ENCODE results near the gene GSAP. TPM values are rescaled to one million over a fixed set of nuclear protein-coding genes. Genes with fewer than 3 reads are reported as not detected.
A peak's percentile ranks its signal among the peaks of the same experiment; 100 is the strongest.

GSAP gene
- total and polyA plus RNA-seq, 3 experiments from 2014 or later = 2.0 to 11.9 (median 2.9) TPM

GRCh38 chr7:77393261-77393660 is 22.9 kb downstream of the GSAP start:
- H3K27ac ChIP-seq (ENCODE audit: low read depth, low read length) = no peak overlapping the region
- no peaks in the 10 kb centered on the region for H3K27me3 ChIP-seq (ENCODE audit: insufficient read depth, low read length, poor library complexity, severe bottlenecking)
- no peak for DNase-seq
- peaks cover 16 to 20% (median 20%) of the 10 kb centered on the region in 3 donors for H3K4me1 Mint-ChIP-seq
- H3K4me3 ChIP-seq (ENCODE audit: low read length) = no peak overlapping the region
- no peak overlapping the region for H3K4me3 Mint-ChIP-seq
- peak overlapping the region in 3 of 8 donors; percentile 1 to 13 (median 4) for H3K27ac Mint-ChIP-seq
- ChIA-PET POLR2A (interaction anchor here (0.6 kb wide), 1 partner anchor 49 kb away, joined by 6 read pairs; no protein-coding TSS in a partner anchor), CTCF (no interaction called here)
- peaks cover 31 to 56% (median 40%) of the 10 kb centered on the region in 3 donors for H3K36me3 Mint-ChIP-seq
- no peaks in the 10 kb centered on the region for H3K27me3 Mint-ChIP-seq
- no peaks in the 10 kb centered on the region for H3K9me3 ChIP-seq (ENCODE audit: low read length)
- H3K9me3 Mint-ChIP-seq = no peaks in the 10 kb centered on the region
- no peaks in the 10 kb centered on the region for H3K4me1 ChIP-seq (ENCODE audit: insufficient read depth, low read length)
- no peaks in the 10 kb centered on the region for H3K36me3 ChIP-seq (ENCODE audit: insufficient read depth, low read length)

DNA sequence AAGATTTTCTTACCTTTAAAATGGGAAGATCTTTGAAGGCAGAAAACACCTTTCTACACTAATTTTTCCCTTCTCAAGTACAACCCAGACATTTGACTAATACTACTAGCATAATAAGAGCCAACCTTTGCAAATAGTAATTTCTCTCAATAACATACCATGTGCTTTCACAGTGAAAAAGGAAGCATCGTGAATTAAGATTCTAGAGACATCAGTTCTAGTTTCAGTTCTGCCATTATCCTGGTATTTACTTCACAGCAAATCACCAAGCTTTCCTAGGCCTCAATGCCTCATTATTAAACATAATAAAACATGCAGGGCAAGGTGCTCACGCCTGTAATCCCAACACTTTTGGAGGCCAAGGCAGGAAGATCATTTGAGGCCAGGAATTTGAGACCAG is 24.9 kb downstream of the GSAP start:
- Mint-ChIP-seq H3K36me3 (peaks cover 25 to 61% (median 37%) of the 10 kb centered on the region in 3 donors), H3K27ac (no peak overlapping the region), H3K4me1 (peaks cover 16 to 25% (median 23%) of the 10 kb centered on the region in 3 donors), H3K9me3 (no peaks in the 10 kb centered on the region), H3K27me3 (no peaks in the 10 kb centered on the region), H3K4me3 (no peak overlapping the region)
- no peaks in the 10 kb centered on the region for H3K9me3 ChIP-seq (ENCODE audit: low read length)
- POLR2A ChIA-PET = no interaction called here
- no peak overlapping the region for H3K4me3 ChIP-seq (ENCODE audit: low read length)
- DNase-seq = no peak
- no peaks in the 10 kb centered on the region for H3K36me3 ChIP-seq (ENCODE audit: insufficient read depth, low read length)
- CTCF ChIA-PET = no interaction called here
- H3K27me3 ChIP-seq (ENCODE audit: insufficient read depth, low read length, poor library complexity, severe bottlenecking) = no peaks in the 10 kb centered on the region
- H3K4me1 ChIP-seq (ENCODE audit: insufficient read depth, low read length) = no peaks in the 10 kb centered on the region
- H3K27ac ChIP-seq (ENCODE audit: low read depth, low read length) = no peak overlapping the region

DNA sequence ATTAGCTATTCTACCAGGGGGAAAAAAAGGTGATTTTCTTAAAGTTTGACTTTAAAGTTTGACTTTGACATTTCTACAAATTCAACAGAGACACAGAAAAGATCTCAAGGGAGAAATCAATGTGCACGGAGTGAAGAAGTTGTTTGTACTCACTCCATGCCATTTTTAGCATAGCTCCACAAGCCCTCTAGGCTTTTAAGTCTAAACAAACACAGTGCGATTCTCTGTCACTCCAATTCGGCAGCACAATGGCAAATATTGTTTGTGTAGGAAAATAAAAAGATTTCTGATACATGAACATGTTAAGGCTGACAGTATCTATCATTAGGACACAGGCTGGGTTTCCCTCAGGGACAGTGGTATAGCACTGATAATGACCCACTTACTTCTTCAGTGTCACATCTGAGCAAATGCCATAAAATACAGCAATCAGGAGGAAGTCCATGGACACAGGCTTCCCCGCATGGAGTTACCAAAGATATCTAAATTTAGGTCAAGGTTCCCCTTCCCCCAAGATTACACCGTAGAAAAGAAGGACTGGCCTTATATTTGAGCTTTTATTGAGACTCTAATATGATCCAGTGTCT is 28.0 kb downstream of the GSAP start:
- peaks cover 7 to 20% (median 15%) of the 10 kb centered on the region in 3 donors for H3K4me1 Mint-ChIP-seq
- H3K4me3 Mint-ChIP-seq = no peak overlapping the region

GRCh38 chr7:77386165-77386822 is 29.9 kb downstream of the GSAP start:
- H3K4me1 Mint-ChIP-seq = peaks cover under 1 to 10% (median 6%) of the 10 kb centered on the region in 3 donors
- Histone ChIP-seq H3K27ac (ENCODE audit: low read depth, low read length) (no peak overlapping the region), H3K4me1 (ENCODE audit: insufficient read depth, low read length) (no peaks in the 10 kb centered on the region), H3K4me3 (ENCODE audit: low read length) (no peak overlapping the region), H3K9me3 (ENCODE audit: low read length) (no peaks in the 10 kb centered on the region), H3K36me3 (ENCODE audit: insufficient read depth, low read length) (no peaks in the 10 kb centered on the region), H3K27me3 (ENCODE audit: insufficient read depth, low read length, poor library complexity, severe bottlenecking) (no peaks in the 10 kb centered on the region)
- no peak overlapping the region for H3K27ac Mint-ChIP-seq
- no peak for DNase-seq
- H3K4me3 Mint-ChIP-seq = no peak overlapping the region
- no peaks in the 10 kb centered on the region for H3K27me3 Mint-ChIP-seq
- ChIA-PET CTCF (no interaction called here), POLR2A (no interaction called here)
- H3K36me3 Mint-ChIP-seq = peaks cover 19 to 63% (median 28%) of the 10 kb centered on the region in 3 donors
- H3K9me3 Mint-ChIP-seq = no peaks in the 10 kb centered on the region

More for the DNA sequence above, 28.0 kb downstream of the GSAP start:
- Histone ChIP-seq H3K9me3 (ENCODE audit: low read length) (no peaks in the 10 kb centered on the region), H3K27ac (ENCODE audit: low read depth, low read length) (no peak overlapping the region), H3K27me3 (ENCODE audit: insufficient read depth, low read length, poor library complexity, severe bottlenecking) (no peaks in the 10 kb centered on the region), H3K4me3 (ENCODE audit: low read length) (no peak overlapping the region), H3K36me3 (ENCODE audit: insufficient read depth, low read length) (no peaks in the 10 kb centered on the region), H3K4me1 (ENCODE audit: insufficient read depth, low read length) (no peaks in the 10 kb centered on the region)
- POLR2A ChIA-PET = no interaction called here
- no peak for DNase-seq
- CTCF ChIA-PET = no interaction called here
- no peaks in the 10 kb centered on the region for H3K27me3 Mint-ChIP-seq
- no peak overlapping the region for H3K27ac Mint-ChIP-seq
- H3K36me3 Mint-ChIP-seq = peaks cover 20 to 57% (median 25%) of the 10 kb centered on the region in 3 donors
- no peaks in the 10 kb centered on the region for H3K9me3 Mint-ChIP-seq

GRCh38 chr7:77383333-77383740 is 32.8 kb downstream of the GSAP start:
- no peaks in the 10 kb centered on the region for H3K36me3 ChIP-seq (ENCODE audit: insufficient read depth, low read length)
- H3K9me3 ChIP-seq (ENCODE audit: low read length) = no peaks in the 10 kb centered on the region
- POLR2A ChIA-PET = no interaction called here

DNA sequence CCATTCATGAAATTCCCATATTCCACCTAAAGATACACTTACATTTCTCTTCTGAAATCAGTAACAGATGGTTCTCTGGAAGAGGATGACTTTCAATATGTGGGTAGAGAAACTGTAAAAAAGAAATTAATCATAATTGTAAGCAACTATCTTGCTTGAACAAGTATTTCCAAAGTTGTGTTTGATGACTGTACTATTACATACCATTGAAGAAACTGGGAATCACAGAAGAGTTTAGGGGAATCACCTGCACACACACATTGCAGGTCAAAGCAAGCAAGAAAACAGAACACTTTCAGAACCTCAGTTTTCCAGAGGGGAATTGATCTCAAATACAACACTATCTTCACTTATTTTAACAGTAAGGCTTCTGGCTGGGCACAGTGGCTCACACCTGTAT is 33.6 kb downstream of the GSAP start:
- H3K27ac Mint-ChIP-seq = no peak overlapping the region
- H3K4me1 Mint-ChIP-seq = peaks cover 0 to 5% (median 2%) of the 10 kb centered on the region in 3 donors
- POLR2A ChIA-PET = no interaction called here
- no peaks in the 10 kb centered on the region for H3K27me3 Mint-ChIP-seq
- Histone ChIP-seq H3K4me1 (ENCODE audit: insufficient read depth, low read length) (no peaks in the 10 kb centered on the region), H3K36me3 (ENCODE audit: insufficient read depth, low read length) (no peaks in the 10 kb centered on the region), H3K4me3 (ENCODE audit: low read length) (no peak overlapping the region), H3K27me3 (ENCODE audit: insufficient read depth, low read length, poor library complexity, severe bottlenecking) (no peaks in the 10 kb centered on the region), H3K27ac (ENCODE audit: low read depth, low read length) (no peak overlapping the region), H3K9me3 (ENCODE audit: low read length) (no peaks in the 10 kb centered on the region)
- no peak overlapping the region for H3K4me3 Mint-ChIP-seq
- DNase-seq = no peak
- no peaks in the 10 kb centered on the region for H3K9me3 Mint-ChIP-seq
- CTCF ChIA-PET = interaction anchor here (1.1 kb wide), 1 partner anchor 22 kb away, joined by 3 read pairs; no protein-coding TSS in a partner anchor
- H3K36me3 Mint-ChIP-seq = peaks cover 25 to 67% (median 31%) of the 10 kb centered on the region in 3 donors

More at GRCh38 chr7:77383333-77383740, 32.8 kb downstream of the GSAP start:
- H3K4me1 ChIP-seq (ENCODE audit: insufficient read depth, low read length) = no peaks in the 10 kb centered on the region
- no peaks in the 10 kb centered on the region for H3K9me3 Mint-ChIP-seq
- H3K27ac Mint-ChIP-seq = peak overlapping the region in 1 of 8 donors; percentile 67
- CTCF ChIA-PET = no interaction called here
- H3K27ac ChIP-seq (ENCODE audit: low read depth, low read length) = no peak overlapping the region
- H3K36me3 Mint-ChIP-seq = peaks cover 21 to 71% (median 31%) of the 10 kb centered on the region in 3 donors
- peaks cover 0 to 9% (median 6%) of the 10 kb centered on the region in 3 donors for H3K4me1 Mint-ChIP-seq
- DNase-seq = no peak
- no peaks in the 10 kb centered on the region for H3K27me3 Mint-ChIP-seq
- no peaks in the 10 kb centered on the region for H3K27me3 ChIP-seq (ENCODE audit: insufficient read depth, low read length, poor library complexity, severe bottlenecking)
- H3K4me3 ChIP-seq (ENCODE audit: low read length) = no peak overlapping the region
- no peak overlapping the region for H3K4me3 Mint-ChIP-seq

GRCh38 chr7:77378584-77378983 is 37.6 kb downstream of the GSAP start:
- no peak for DNase-seq
- no peaks in the 10 kb centered on the region for H3K27me3 ChIP-seq (ENCODE audit: insufficient read depth, low read length, poor library complexity, severe bottlenecking)
- no peaks in the 10 kb centered on the region for H3K4me1 ChIP-seq (ENCODE audit: insufficient read depth, low read length)
- Mint-ChIP-seq H3K36me3 (peaks cover 21 to 71% (median 30%) of the 10 kb centered on the region in 3 donors), H3K27ac (no peak overlapping the region), H3K9me3 (no peaks in the 10 kb centered on the region), H3K4me1 (peaks cover 0 to 3% (median 0%) of the 10 kb centered on the region in 3 donors), H3K4me3 (no peak overlapping the region), H3K27me3 (no peaks in the 10 kb centered on the region)
- H3K4me3 ChIP-seq (ENCODE audit: low read length) = no peak overlapping the region
- CTCF ChIA-PET = no interaction called here
- no peaks in the 10 kb centered on the region for H3K9me3 ChIP-seq (ENCODE audit: low read length)
- H3K27ac ChIP-seq (ENCODE audit: low read depth, low read length) = no peak overlapping the region
- POLR2A ChIA-PET = no interaction called here
- peaks cover 5% of the 10 kb centered on the region for H3K36me3 ChIP-seq (ENCODE audit: insufficient read depth, low read length)

DNA sequence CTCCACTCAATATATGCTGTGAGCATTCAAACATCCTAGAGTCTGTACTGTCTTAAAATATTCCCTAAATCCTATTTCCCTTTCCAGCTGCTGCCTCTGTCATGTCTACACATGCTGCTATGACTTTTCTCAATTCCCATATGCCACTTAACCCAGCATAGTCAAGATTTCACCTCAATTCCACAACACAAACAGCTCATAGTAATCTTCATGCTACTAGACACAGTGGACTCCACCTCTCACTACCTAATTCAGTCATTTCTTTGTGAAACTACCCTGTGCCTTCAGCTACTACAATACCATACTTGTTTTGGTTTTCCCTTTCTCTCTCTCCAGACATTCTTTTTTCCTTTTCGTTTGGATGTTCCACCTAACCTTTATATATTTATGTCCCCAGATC is 45.5 kb downstream of the GSAP start:
- Histone ChIP-seq H3K27ac (ENCODE audit: low read depth, low read length) (no peak overlapping the region), H3K4me1 (ENCODE audit: insufficient read depth, low read length) (no peaks in the 10 kb centered on the region), H3K4me3 (ENCODE audit: low read length) (no peak overlapping the region), H3K27me3 (ENCODE audit: insufficient read depth, low read length, poor library complexity, severe bottlenecking) (no peaks in the 10 kb centered on the region), H3K9me3 (ENCODE audit: low read length) (no peaks in the 10 kb centered on the region), H3K36me3 (ENCODE audit: insufficient read depth, low read length) (no peaks in the 10 kb centered on the region)
- DNase-seq = no peak
- Mint-ChIP-seq H3K4me3 (no peak overlapping the region), H3K27ac (peak overlapping the region in 3 of 8 donors; percentile 9 to 64 (median 21)), H3K27me3 (no peaks in the 10 kb centered on the region), H3K4me1 (peaks cover 0 to 3% (median 0%) of the 10 kb centered on the region in 3 donors), H3K9me3 (peaks cover 0 to 1% (median 0%) of the 10 kb centered on the region in 5 donors), H3K36me3 (peaks cover 14 to 51% (median 26%) of the 10 kb centered on the region in 3 donors)
- CTCF ChIA-PET = interaction anchor here (1.2 kb wide), 1 partner anchor 39 kb away, joined by 3 read pairs; no protein-coding TSS in a partner anchor
- POLR2A ChIA-PET = no interaction called here
